Measurements from ENCODE around the gene CAPN11.

CAPN11 gene

GRCh38 chr6:44217332-44218143 lies 58.9 kb downstream of the CAPN11 start:
- no peak for DNase-seq

- peak; percentile 17 for DNase-seq
These were observed 60.6 kb downstream of the CAPN11 start for GRCh38 chr6:44219053-44219814.

- no peak for DNase-seq
These were observed 61.5 kb downstream of the CAPN11 start for GRCh38 chr6:44219815-44220784.

GRCh38 chr6:44220913-44221290 lies 62.3 kb downstream of the CAPN11 start:
- DNase-seq, result no peak

- DNase-seq, result peak; percentile 75
These were observed 62.8 kb downstream of the CAPN11 start for GRCh38 chr6:44221291-44221960.

- no peak for DNase-seq
These were observed 63.3 kb downstream of the CAPN11 start for GRCh38 chr6:44221961-44222335.

GRCh38 chr6:44222486-44223318 lies 64.1 kb downstream of the CAPN11 start:
- no peak for DNase-seq

- no peak for DNase-seq
These were observed 64.9 kb downstream of the CAPN11 start, which contains the start of gene SLC29A1 for GRCh38 chr6:44223319-44224028. SLC29A1 (plus strand) TSS chr6:44223595; CDS start chr6:44227314, 3,719 bp downstream.

- DNase-seq, result no peak
These were observed 65.7 kb downstream of the CAPN11 start for GRCh38 chr6:44224029-44224964.

GRCh38 chr6:44224965-44225305 lies 66.3 kb downstream of the CAPN11 start:
- no peak for DNase-seq

GRCh38 chr6:44225579-44226325 lies 67.1 kb downstream of the CAPN11 start:
- no peak for DNase-seq

GRCh38 chr6:44226368-44227147 lies 67.9 kb downstream of the CAPN11 start:
- DNase-seq, result no peak

GRCh38 chr6:44227148-44227793 lies 68.7 kb downstream of the CAPN11 start:
- no peak for DNase-seq

- DNase-seq, result no peak
These were observed 69.4 kb downstream of the CAPN11 start for GRCh38 chr6:44228031-44228430.

- DNase-seq, result no peak
These were observed 69.8 kb downstream of the CAPN11 start for GRCh38 chr6:44228433-44228832.

GRCh38 chr6:44228836-44229235 lies 70.2 kb downstream of the CAPN11 start:
- DNase-seq, result no peak

- no peak for DNase-seq
These were observed 70.9 kb downstream of the CAPN11 start for GRCh38 chr6:44229376-44230033.

All from NCI-H2029 treated with DMSO at 0.1 percent for 48 hours (cell line).